GM12878 (cell line): ENCODE data around the gene EPX. TPM values are rescaled to one million over a fixed set of nuclear protein-coding genes. Genes with fewer than 3 reads are reported as not detected.

ENCODE experiments used
- ATAC-seq: fragments of 200-7000 bp; cut with Tn5 transposase; 3 replicates; pipeline ENCODE4 v1.9.1; 2020; ENCODE audit warnings: mild to moderate bottlenecking, moderate library complexity
- BruUV-seq: library from RNA; stranded (reverse); fragments of 400-500 nt; replicated peaks from 2 replicates; lab custom pipeline; 2021; lab: Mats Ljungman, UMichigan
- CTCF ChIA-PET: fragments of 300-600 bp; sonication (Branson Sonifier 250); formaldehyde crosslinking; extraction: SDS; loops from one replicate; lab custom pipeline; 2021; ENCODE audit warnings: inconsistent platforms; lab: Yijun Ruan, JAX
- POLR2A ChIA-PET: fragments of 350-600 bp; formaldehyde crosslinking; extraction: SDS; loops from one replicate; lab custom pipeline; 2021; ENCODE audit warnings: inconsistent platforms; lab: Charles Lee
- RAD21 ChIA-PET: fragments of 300-600 bp; sonication (Branson Sonifier 250); formaldehyde crosslinking; loops from one replicate; lab custom pipeline; 2023; ENCODE audit warnings: antibody characterized with exemption; ENCODE audit not compliant: unreplicated experiment; lab: Charles Lee
- SMC1A ChIA-PET: fragments of 300-600 bp; sonication (Branson Sonifier 250); formaldehyde crosslinking; loops from one replicate; lab custom pipeline; 2023; ENCODE audit not compliant: unreplicated experiment, uncharacterized antibody; lab: Charles Lee
- DNase-seq: peaks from one replicate; pipeline ENCODE4 v3.0.0-alpha.2; 2011; ENCODE audit warnings: low read depth, low spot score
- FAIRE-seq: peaks from 3 replicates; lab custom pipeline; 2011; peaks lifted over from hg19 to GRCh38; lab: Jason Lieb, UNC
- H2AFZ ChIP-seq: 2 replicates; pipeline ENCODE4 v1.6.0; 2011; ENCODE audit warnings: low read depth, low read length, control low read depth; ENCODE audit not compliant: control insufficient read depth
- H3K27ac ChIP-seq: 2 replicates; pipeline ENCODE4 v1.5.1; 2011; ENCODE audit warnings: control low read depth; ENCODE audit not compliant: control insufficient read depth, insufficient read depth
- H3K27me3 ChIP-seq, 2 experiments: replicated peaks in 1 of 2; 2 replicates each; pipeline versions ENCODE4 v1.6.0 to v1.6.1; 2011; ENCODE audit warnings: low read length in 1 of 2; ENCODE audit not compliant: control insufficient read depth in 2 of 2, insufficient read depth in 2 of 2
- H3K36me3 ChIP-seq, 2 experiments: 2 replicates each; pipeline ENCODE4 v1.5.1; 2011; ENCODE audit warnings: low read length in 1 of 2; ENCODE audit not compliant: control insufficient read depth in 2 of 2, insufficient read depth in 2 of 2
- H3K4me1 ChIP-seq: 2 replicates; pipeline ENCODE4 v1.6.1; 2011; ENCODE audit warnings: mild to moderate bottlenecking, low read length, moderate library complexity, mixed read lengths; ENCODE audit not compliant: control insufficient read depth, insufficient read depth
- H3K4me2 ChIP-seq: 2 replicates; pipeline ENCODE4 v1.6.0; 2011; ENCODE audit warnings: control low read depth; ENCODE audit not compliant: control insufficient read depth, insufficient read depth
- H3K4me3 ChIP-seq: fragments of 200-600 bp; sonication (generic); 2 replicates; pipeline ENCODE4 v1.5.1; 2016
- H3K79me2 ChIP-seq: 2 replicates; pipeline ENCODE4 v1.6.0; 2011; ENCODE audit warnings: low read length; ENCODE audit not compliant: control insufficient read depth, insufficient read depth
- H3K9ac ChIP-seq: 2 replicates; pipeline ENCODE4 v1.8.0; 2011; ENCODE audit warnings: low read length, control low read depth, mixed read lengths; ENCODE audit not compliant: control insufficient read depth, insufficient read depth
- H3K9me3 ChIP-seq: replicated peaks from 3 replicates; pipeline ENCODE4 v1.5.1; 2011; ENCODE audit warnings: mild to moderate bottlenecking, low read length; ENCODE audit not compliant: control insufficient read depth, insufficient read depth
- H4K20me1 ChIP-seq: 2 replicates; pipeline ENCODE4 v1.6.0; 2011; ENCODE audit not compliant: control insufficient read depth, insufficient read depth
- EZH2 ChIP-seq: IDR thresholded peaks from 2 replicates; pipeline ENCODE4 v1.6.1; 2012; ENCODE audit warnings: low read depth, mild to moderate bottlenecking, control low read depth, inconsistent platforms, low read length, borderline replicate concordance; ENCODE audit not compliant: control insufficient read depth
- HDAC6 ChIP-seq: fragments of 200-600 bp; sonication (generic); IDR thresholded peaks from one replicate; pipeline ENCODE4 v1.8.0; 2017; ENCODE audit warnings: antibody characterized with exemption; ENCODE audit not compliant: unreplicated experiment
- HDGF ChIP-seq: fragments of 450-650 bp; IDR thresholded peaks from 2 replicates; pipeline ENCODE4 v1.6.1; 2016; ENCODE audit warnings: antibody characterized with exemption
- IKZF2 ChIP-seq, 2 experiments: fragments of 450-650 bp; IDR thresholded peaks; 2 replicates each; pipeline ENCODE4 v1.6.1; 2017; ENCODE audit warnings: mild to moderate bottlenecking in 2 of 2, moderate library complexity in 2 of 2
- JUND ChIP-seq: IDR thresholded peaks from 2 replicates; pipeline ENCODE4 v1.6.1; 2012; ENCODE audit warnings: low read depth, mild to moderate bottlenecking, low read length, improper control_type of control experiment, moderate library complexity
- MYB ChIP-seq: fragments of 150-350 bp; IDR thresholded peaks from 2 replicates; pipeline ENCODE4 v1.6.1; 2014; ENCODE audit warnings: mild to moderate bottlenecking, low read depth, low read length, borderline replicate concordance
- NFIC ChIP-seq: IDR thresholded peaks from 2 replicates; pipeline ENCODE4 v1.6.1; 2012; ENCODE audit warnings: low read depth, mild to moderate bottlenecking, inconsistent platforms, low read length, moderate library complexity
- POLR2AphosphoS2 ChIP-seq: IDR thresholded peaks from 2 replicates; pipeline ENCODE4 v1.6.1; 2011; ENCODE audit warnings: low read depth, mild to moderate bottlenecking, low read length, improper control_type of control experiment, moderate library complexity
- RAD21 ChIP-seq: IDR thresholded peaks from 2 replicates; pipeline ENCODE4 v1.6.1; 2011; ENCODE audit warnings: mild to moderate bottlenecking, low read depth, low read length, moderate library complexity; ENCODE audit not compliant: insufficient read depth
- SIX5 ChIP-seq: IDR thresholded peaks from 2 replicates; pipeline ENCODE4 v1.6.1; 2011; ENCODE audit warnings: mild to moderate bottlenecking, low read depth, low read length, moderate library complexity; ENCODE audit not compliant: severe bottlenecking
- STAT1 ChIP-seq: fragments of 450-650 bp; conservative IDR thresholded peaks from 2 replicates; pipeline ENCODE4 v1.6.1; 2014; ENCODE audit warnings: antibody characterized with exemption, mild to moderate bottlenecking
- TAF1 ChIP-seq: IDR thresholded peaks from 2 replicates; pipeline ENCODE4 v1.6.1; 2011; ENCODE audit warnings: mild to moderate bottlenecking, low read depth, low read length, borderline replicate concordance
- WGBS: methylation state at CpG from one replicate; pipeline ENCODE4 v1.1.6; 2016; ENCODE audit warnings: low lambda C conversion rate; ENCODE audit not compliant: insufficient replicate concordance, insufficient coverage; ENCODE audit errors: missing lambda C conversion rate; 5-methylcytosine and 5-hydroxymethylcytosine counted together
- in situ Hi-C: fragments of 300-500 bp; cut with MboI; formaldehyde crosslinking; loops from 9 replicates; pipeline ENCODE4 v1.14.3; 2018; ENCODE audit warnings: mixed read lengths
- intact Hi-C: fragments of 100-400 bp; cut with micrococcal nuclease; formaldehyde crosslinking; loops from one replicate; pipeline ENCODE4 v1.14.2; 2022; ENCODE audit not compliant: unreplicated experiment
- polyA plus RNA-seq, 11 experiments: library from polyadenylated mRNA; depleted of rRNA in 4 of 11; unstranded in 6 of 11; stranded (reverse) in 5 of 11; fragments of >200 nt; fragmentation: Nextera tagmentation in 4 of 11; fragmentation: Illumina TruSeq in 1 of 11; extraction: Ambion mirVana in 4 of 11; extraction: Trizol in 1 of 11; gene quantifications; 1 replicate in 1 of 11; 2 replicates in 10 of 11; pipeline versions ENCODE4 v1.2.1 to v1.2.3, GENCODE V29; 2011 to 2016; ENCODE audit warnings: inconsistent platforms in 2 of 11, missing spikeins in 2 of 11, low read depth in 1 of 11
- total RNA-seq, 4 experiments: library from RNA; depleted of rRNA in 3 of 4; stranded (reverse); fragments of >200 nt in 3 of 4; fragmentation: Illumina TruSeq in 1 of 4; extraction: Trizol in 1 of 4; gene quantifications; 2 replicates each; pipeline versions ENCODE4 v1.2.1 to v1.2.3, GENCODE V29; 2013 to 2021
- TF ChIP-seq, protein P1 (sequence below): IDR thresholded peaks from 2 replicates; pipeline ENCODE4 v1.6.1; 2011; ENCODE audit warnings: mild to moderate bottlenecking, low read depth, low read length, moderate library complexity; ENCODE audit not compliant: insufficient replicate concordance
- TF ChIP-seq, protein P2 (sequence below): fragments of 450-650 bp; IDR thresholded peaks from 2 replicates; pipeline ENCODE4 v1.6.1; 2016; ENCODE audit warnings: mild to moderate bottlenecking, moderate library complexity, borderline replicate concordance

Gene EPX
- total and polyA plus RNA-seq, 10 of the 15 experiments (the other 5 are each of a cell fraction or from before 2014, with no cell fraction given), result 0.03 TPM; not detected in 9

DNA sequence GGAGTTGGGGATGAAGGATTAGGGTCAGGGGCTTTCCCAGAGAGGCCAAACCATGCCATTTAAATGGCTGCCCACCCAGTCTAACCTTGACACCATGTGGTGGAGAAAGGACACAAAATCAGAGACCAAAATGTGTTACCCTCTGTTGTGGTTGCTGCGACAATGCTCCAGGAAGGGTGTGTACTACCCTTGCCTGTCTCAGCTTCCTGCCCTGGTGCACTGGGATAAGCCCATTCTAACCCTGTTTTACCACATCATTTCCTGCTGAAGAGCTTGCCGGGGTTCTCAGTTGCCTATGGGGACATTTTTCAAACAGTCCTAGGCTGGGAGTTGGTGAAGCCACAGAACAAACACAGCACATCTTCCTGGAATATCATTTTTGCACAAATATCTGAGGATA, 39.5 kb upstream of the EPX start:
- H3K27me3 ChIP-seq, result peaks cover 6 to 12% of the 10 kb centered on the region in 2 experiments; a peak in 3 of 4 replicates
- RAD21 ChIA-PET, result no interaction called here
- FAIRE-seq (no peak), DNase-seq (no peak)
- CTCF ChIA-PET, result no interaction called here
- in situ Hi-C loops, result no loop called here
- intact Hi-C loops, result no loop called here
- no peaks in the 10 kb centered on the region; the same call in 1 of the 2 replicates for H4K20me1 ChIP-seq
- H3K27ac ChIP-seq, result no peak overlapping the region
- H3K79me2 ChIP-seq, result no peaks in the 10 kb centered on the region
- TF ChIP-seq RAD21 (no peak), EZH2 (no peak), TAF1 (no peak), IKZF2 (IDR thresholded peaks at IDR 0.05) (no peak), JUND (no peak), NFIC (no peak), POLR2AphosphoS2 (no peak), STAT1 (no peak), SIX5 (no peak), HDAC6 (no peak), HDGF (no peak), MYB (no peak)
- TF ChIP-seq, protein P1, sequence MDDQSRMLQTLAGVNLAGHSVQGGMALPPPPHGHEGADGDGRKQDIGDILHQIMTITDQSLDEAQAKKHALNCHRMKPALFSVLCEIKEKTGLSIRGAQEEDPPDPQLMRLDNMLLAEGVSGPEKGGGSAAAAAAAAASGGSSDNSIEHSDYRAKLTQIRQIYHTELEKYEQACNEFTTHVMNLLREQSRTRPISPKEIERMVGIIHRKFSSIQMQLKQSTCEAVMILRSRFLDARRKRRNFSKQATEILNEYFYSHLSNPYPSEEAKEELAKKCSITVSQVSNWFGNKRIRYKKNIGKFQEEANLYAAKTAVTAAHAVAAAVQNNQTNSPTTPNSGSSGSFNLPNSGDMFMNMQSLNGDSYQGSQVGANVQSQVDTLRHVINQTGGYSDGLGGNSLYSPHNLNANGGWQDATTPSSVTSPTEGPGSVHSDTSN, result no peak
- TF ChIP-seq, protein P2, sequence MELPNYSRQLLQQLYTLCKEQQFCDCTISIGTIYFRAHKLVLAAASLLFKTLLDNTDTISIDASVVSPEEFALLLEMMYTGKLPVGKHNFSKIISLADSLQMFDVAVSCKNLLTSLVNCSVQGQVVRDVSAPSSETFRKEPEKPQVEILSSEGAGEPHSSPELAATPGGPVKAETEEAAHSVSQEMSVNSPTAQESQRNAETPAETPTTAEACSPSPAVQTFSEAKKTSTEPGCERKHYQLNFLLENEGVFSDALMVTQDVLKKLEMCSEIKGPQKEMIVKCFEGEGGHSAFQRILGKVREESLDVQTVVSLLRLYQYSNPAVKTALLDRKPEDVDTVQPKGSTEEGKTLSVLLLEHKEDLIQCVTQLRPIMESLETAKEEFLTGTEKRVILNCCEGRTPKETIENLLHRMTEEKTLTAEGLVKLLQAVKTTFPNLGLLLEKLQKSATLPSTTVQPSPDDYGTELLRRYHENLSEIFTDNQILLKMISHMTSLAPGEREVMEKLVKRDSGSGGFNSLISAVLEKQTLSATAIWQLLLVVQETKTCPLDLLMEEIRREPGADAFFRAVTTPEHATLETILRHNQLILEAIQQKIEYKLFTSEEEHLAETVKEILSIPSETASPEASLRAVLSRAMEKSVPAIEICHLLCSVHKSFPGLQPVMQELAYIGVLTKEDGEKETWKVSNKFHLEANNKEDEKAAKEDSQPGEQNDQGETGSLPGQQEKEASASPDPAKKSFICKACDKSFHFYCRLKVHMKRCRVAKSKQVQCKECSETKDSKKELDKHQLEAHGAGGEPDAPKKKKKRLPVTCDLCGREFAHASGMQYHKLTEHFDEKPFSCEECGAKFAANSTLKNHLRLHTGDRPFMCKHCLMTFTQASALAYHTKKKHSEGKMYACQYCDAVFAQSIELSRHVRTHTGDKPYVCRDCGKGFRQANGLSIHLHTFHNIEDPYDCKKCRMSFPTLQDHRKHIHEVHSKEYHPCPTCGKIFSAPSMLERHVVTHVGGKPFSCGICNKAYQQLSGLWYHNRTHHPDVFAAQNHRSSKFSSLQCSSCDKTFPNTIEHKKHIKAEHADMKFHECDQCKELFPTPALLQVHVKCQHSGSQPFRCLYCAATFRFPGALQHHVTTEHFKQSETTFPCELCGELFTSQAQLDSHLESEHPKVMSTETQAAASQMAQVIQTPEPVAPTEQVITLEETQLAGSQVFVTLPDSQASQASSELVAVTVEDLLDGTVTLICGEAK, result no peak
- TF ChIP-seq, all 136 proteins: peak for 0
- Histone ChIP-seq H3K4me3 (no peak overlapping the region), H3K9me3 (no peaks in the 10 kb centered on the region; the same call in 2 of the 3 replicates), H3K4me1 (no peaks in the 10 kb centered on the region), H3K9ac (no peak overlapping the region), H3K4me2 (no peak overlapping the region), H2AFZ (no peak overlapping the region; the same call in 1 of the 2 replicates), H3K36me3 (no peaks in the 10 kb centered on the region)
- ChIA-PET POLR2A (no interaction called here), SMC1A (no interaction called here)
- BruUV-seq, result no TSS peak
- no peak for ATAC-seq
- 0% methylated on average over 2 of the region's 2 CpGs for WGBS
